Natural killer cell (primary cell): ENCODE measurements around the gene OR5K3. TPM values are rescaled to one million over a fixed set of nuclear protein-coding genes. Genes with fewer than 3 reads are reported as not detected.

Experiments used
- ATAC-seq, 3 donors: fragments of 150-1000 bp in 2 of 3; fragments of 200-7000 bp in 1 of 3; cut with Tn5 transposase; 1 replicate in 1 of 3; 2 replicates in 2 of 3; pipeline ENCODE4 v1.10.0; 2021; ENCODE audit warnings: mild to moderate bottlenecking in 2 of 3, moderate library complexity in 2 of 3
- DNase-seq, 2 donors: peaks; one replicate each; pipeline versions ENCODE4 v3.0.0 to v3.0.0-alpha.2; 2013 to 2021; ENCODE audit warnings: mixed read lengths in 1 of 2
- H3K27ac ChIP-seq: one replicate; pipeline ENCODE4 v1.5.1; 2013; ENCODE audit warnings: mild to moderate bottlenecking, low read length
- H3K27me3 ChIP-seq: one replicate; pipeline ENCODE4 v1.6.1; 2013; ENCODE audit warnings: low read length; ENCODE audit not compliant: control insufficient read depth, insufficient read depth
- H3K36me3 ChIP-seq: one replicate; pipeline ENCODE4 v1.6.1; 2013; ENCODE audit warnings: low read length; ENCODE audit not compliant: control insufficient read depth, insufficient read depth
- H3K4me1 ChIP-seq: one replicate; pipeline ENCODE4 v1.6.1; 2013; ENCODE audit warnings: low read length; ENCODE audit not compliant: control insufficient read depth, insufficient read depth
- H3K4me3 ChIP-seq: one replicate; pipeline ENCODE4 v1.5.1; 2013; ENCODE audit warnings: low read length
- H3K9me3 ChIP-seq: one replicate; pipeline ENCODE4 v1.6.1; 2013; ENCODE audit warnings: low read length; ENCODE audit not compliant: control insufficient read depth, insufficient read depth
- H3K27ac Mint-ChIP-seq, 2 donors: one replicate each; pipeline ENCODE4 v1.8.0; 2022; ENCODE audit warnings: mild to moderate bottlenecking in 2 of 2, mixed read lengths in 2 of 2, moderate library complexity in 1 of 2
- H3K27me3 Mint-ChIP-seq, 2 donors: one replicate each; pipeline ENCODE4 v1.8.0; 2022; ENCODE audit warnings: low read depth in 2 of 2, mixed read lengths in 2 of 2
- H3K36me3 Mint-ChIP-seq: one replicate; pipeline ENCODE4 v1.8.0; 2022; ENCODE audit warnings: mixed read lengths
- H3K4me1 Mint-ChIP-seq, 2 donors: one replicate each; pipeline ENCODE4 v1.8.0; 2022; ENCODE audit warnings: mixed read lengths in 2 of 2
- H3K4me3 Mint-ChIP-seq: one replicate; pipeline ENCODE4 v1.8.0; 2022; ENCODE audit warnings: mild to moderate bottlenecking, moderate library complexity, mixed read lengths
- H3K9me3 Mint-ChIP-seq, 2 donors: one replicate each; pipeline ENCODE4 v1.8.0; 2022; ENCODE audit warnings: mixed read lengths in 2 of 2
- CTCF ChIP-seq: fragments of 200-600 bp; IDR thresholded peaks from one replicate; pipeline ENCODE4 v1.8.0; 2022; ENCODE audit warnings: antibody characterized with exemption
- WGBS: methylation state at CpG from one replicate; pipeline ENCODE4 v1.1.7; 2013; ENCODE audit warnings: missing lambda C conversion rate; ENCODE audit not compliant: insufficient coverage; 5-methylcytosine and 5-hydroxymethylcytosine counted together
- intact Hi-C: fragments of 100-400 bp; cut with micrococcal nuclease; formaldehyde crosslinking; loops from one replicate; pipeline ENCODE4 v1.14.2; 2022
- total RNA-seq, 4 donors: library from RNA; stranded (reverse); fragments of 120-200 nt in 1 of 4; gene quantifications; one replicate each; pipeline versions ENCODE4 v1.2.3 to v1.2.4, GENCODE V29; 2013 to 2022

Gene OR5K3
- total RNA-seq, 3 donors from 2014 or later (not counting 1 experiment from before 2014, with no cell fraction given), result not detected

DNA sequence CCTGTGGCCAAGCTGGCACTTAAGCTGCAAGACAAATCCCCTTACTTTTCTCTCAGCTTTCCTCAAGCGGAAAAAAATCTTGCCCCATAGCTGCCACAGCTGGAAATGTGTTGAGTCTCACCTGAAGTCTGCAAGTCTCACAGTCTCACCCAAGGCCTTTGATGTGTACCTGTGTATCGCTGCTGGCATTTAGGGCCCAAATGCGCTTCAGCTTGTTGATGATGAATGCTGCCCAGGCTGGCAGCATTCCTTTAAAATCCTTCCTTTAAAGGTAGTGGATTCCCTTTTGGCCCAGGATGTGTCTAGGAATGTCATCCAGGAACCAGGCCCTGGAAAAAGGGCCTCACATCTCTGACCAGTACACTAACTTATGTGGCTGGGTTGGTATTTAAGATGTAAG is 29.8 kb upstream of the OR5K3 start:
- H3K4me1 Mint-ChIP-seq, result no peaks in the 10 kb centered on the region
- ATAC-seq, result no peak
- peaks cover 14% of the 10 kb centered on the region for H3K36me3 Mint-ChIP-seq
- DNase-seq, result no peak
- H3K27ac ChIP-seq, result no peak overlapping the region
- peaks cover 0 to 2% of the 10 kb centered on the region in 2 donors for H3K27me3 Mint-ChIP-seq
- intact Hi-C loops, result no loop called here
- no peaks in the 10 kb centered on the region for H3K4me1 ChIP-seq
- no peaks in the 10 kb centered on the region for H3K36me3 ChIP-seq
- H3K27ac Mint-ChIP-seq, result no peak overlapping the region
- H3K27me3 ChIP-seq, result no peaks in the 10 kb centered on the region
- no peak overlapping the region for H3K4me3 ChIP-seq
- 96% methylated on average over 3 of the region's 3 CpGs for WGBS
- no peak for TF ChIP-seq CTCF
- H3K4me3 Mint-ChIP-seq, result no peak overlapping the region
- H3K9me3 Mint-ChIP-seq, result peaks cover 5 to 12% of the 10 kb centered on the region in 2 donors
- H3K9me3 ChIP-seq, result peaks cover 5% of the 10 kb centered on the region

DNA sequence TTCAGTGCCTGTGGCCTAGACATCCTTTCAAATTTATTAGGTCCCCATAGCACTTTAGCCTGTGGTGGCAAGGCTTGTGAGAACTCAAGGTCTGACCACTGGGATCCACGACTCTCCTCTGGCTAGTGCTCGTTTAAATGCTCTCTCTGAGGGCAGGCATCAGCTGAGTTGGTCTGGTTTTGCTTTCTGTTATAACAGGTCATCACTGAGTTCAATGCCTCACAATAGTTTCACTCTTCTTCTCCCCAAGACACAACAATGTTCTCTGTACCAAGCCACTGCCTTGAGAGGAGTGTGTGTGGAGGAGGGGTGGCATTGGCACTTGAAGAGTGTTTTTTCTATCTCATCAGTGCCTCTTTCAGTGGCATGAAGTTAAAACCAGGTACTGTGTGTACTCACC is 29.2 kb upstream of the OR5K3 start:
- no peak for TF ChIP-seq CTCF
- Histone ChIP-seq H3K36me3 (no peaks in the 10 kb centered on the region), H3K27me3 (no peaks in the 10 kb centered on the region), H3K4me3 (no peak overlapping the region), H3K27ac (no peak overlapping the region), H3K4me1 (no peaks in the 10 kb centered on the region), H3K9me3 (peaks cover 5% of the 10 kb centered on the region)
- peaks cover 5 to 13% of the 10 kb centered on the region in 2 donors for H3K9me3 Mint-ChIP-seq
- intact Hi-C loops, result no loop called here
- no peak overlapping the region for H3K27ac Mint-ChIP-seq
- H3K36me3 Mint-ChIP-seq, result peaks cover 14% of the 10 kb centered on the region
- H3K27me3 Mint-ChIP-seq, result peaks cover 0 to 2% of the 10 kb centered on the region in 2 donors
- no peak for ATAC-seq
- WGBS, result 74% methylated on average over 2 of the region's 2 CpGs
- H3K4me1 Mint-ChIP-seq, result no peaks in the 10 kb centered on the region
- no peak for DNase-seq
- no peak overlapping the region for H3K4me3 Mint-ChIP-seq

DNA sequence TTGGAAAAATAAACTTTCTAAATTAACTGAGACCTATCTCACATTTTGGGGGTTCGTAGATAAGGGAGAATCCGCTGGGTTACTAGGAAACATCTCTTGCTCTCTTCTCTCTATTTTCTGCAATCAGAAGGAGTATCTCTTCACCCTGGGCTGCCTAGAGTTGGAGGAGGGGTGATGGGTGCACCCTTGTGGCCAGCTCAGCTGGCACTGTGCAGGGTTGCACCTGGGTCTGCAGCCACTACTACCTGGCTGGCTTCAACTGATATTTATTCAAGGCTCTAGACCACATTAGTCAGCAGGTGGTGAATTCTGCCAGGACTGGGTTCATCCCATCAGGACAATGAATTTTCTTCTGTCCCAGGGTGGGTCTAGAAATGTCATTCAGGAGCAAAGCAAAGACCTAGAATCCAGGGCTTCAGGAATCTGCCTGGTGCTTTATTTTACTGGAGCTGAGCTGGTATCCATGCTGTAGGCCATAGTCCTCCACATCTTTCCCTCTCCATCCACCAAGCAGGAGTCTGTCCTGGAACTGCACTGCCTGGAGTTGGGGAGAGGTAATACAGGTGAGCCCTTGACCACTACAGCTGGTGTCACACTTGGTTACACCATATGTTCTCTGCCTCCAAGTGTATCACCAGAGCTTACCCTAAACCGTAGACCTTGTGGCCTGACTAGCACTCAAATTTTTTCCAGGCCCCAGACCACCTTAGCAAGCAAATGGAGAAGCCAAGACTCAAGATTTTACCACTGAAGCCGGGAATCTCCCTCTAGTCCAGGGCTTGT is 22.8 kb upstream of the OR5K3 start:
- Histone ChIP-seq H3K27me3 (no peaks in the 10 kb centered on the region), H3K4me1 (no peaks in the 10 kb centered on the region), H3K9me3 (no peaks in the 10 kb centered on the region), H3K36me3 (no peaks in the 10 kb centered on the region), H3K4me3 (no peak overlapping the region), H3K27ac (no peak overlapping the region)
- Mint-ChIP-seq H3K27ac (no peak overlapping the region), H3K36me3 (no peaks in the 10 kb centered on the region), H3K4me1 (no peaks in the 10 kb centered on the region), H3K27me3 (peaks cover 0 to 3% of the 10 kb centered on the region in 2 donors), H3K9me3 (peaks cover 0 to 2% of the 10 kb centered on the region in 2 donors), H3K4me3 (no peak overlapping the region)
- intact Hi-C loops, result no loop called here
- no peak for TF ChIP-seq CTCF
- ATAC-seq, result no peak
- 86% methylated on average over 2 of the region's 4 CpGs for WGBS
- DNase-seq, result no peak

DNA sequence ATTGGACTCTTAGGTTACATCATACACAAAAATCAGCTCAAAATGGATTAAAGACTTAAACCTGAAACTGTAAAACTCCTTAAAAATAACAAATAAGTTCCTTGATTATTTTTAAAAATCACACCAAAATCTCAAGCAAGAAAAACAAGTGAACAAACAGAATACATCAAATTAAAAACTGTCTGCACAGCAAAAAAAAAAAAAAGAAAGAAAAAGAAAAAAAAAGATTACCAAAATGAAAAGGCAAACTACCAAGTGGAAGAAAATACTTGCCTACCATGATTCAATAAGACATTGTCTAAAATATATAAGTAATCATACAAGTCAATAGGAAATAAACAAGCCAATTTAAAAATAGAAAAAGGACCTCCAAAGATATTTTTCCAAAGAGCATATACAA is 19.3 kb upstream of the OR5K3 start:
- H3K4me3 Mint-ChIP-seq, result no peak overlapping the region
- peaks cover 0 to 3% of the 10 kb centered on the region in 2 donors for H3K27me3 Mint-ChIP-seq

More for the DNA sequence above, 19.3 kb upstream of the OR5K3 start:
- no peak overlapping the region for H3K4me3 ChIP-seq
- ATAC-seq, result no peak
- Mint-ChIP-seq H3K4me1 (no peaks in the 10 kb centered on the region), H3K36me3 (no peaks in the 10 kb centered on the region), H3K9me3 (no peaks in the 10 kb centered on the region), H3K27ac (no peak overlapping the region)
- H3K4me1 ChIP-seq, result no peaks in the 10 kb centered on the region
- no peaks in the 10 kb centered on the region for H3K36me3 ChIP-seq
- no peak overlapping the region for H3K27ac ChIP-seq
- DNase-seq, result no peak
- H3K27me3 ChIP-seq, result no peaks in the 10 kb centered on the region
- intact Hi-C loops, result no loop called here
- no peaks in the 10 kb centered on the region for H3K9me3 ChIP-seq
- TF ChIP-seq CTCF, result no peak
